SK-N-MC (cell line): ENCODE measurements around the gene CACNA1F.

Experiments used
- EZH2 ChIP-seq: fragments of 200-600 bp; sonication (generic); IDR thresholded peaks from one replicate; pipeline ENCODE4 v1.6.1; 2017; ENCODE audit warnings: antibody characterized with exemption
- FOXP2 ChIP-seq: optimal IDR thresholded peaks from 2 replicates; pipeline ENCODE3; 2011; ENCODE audit warnings: mild to moderate bottlenecking, moderate library complexity; ENCODE audit not compliant: insufficient read depth; ENCODE audit errors: extremely low read length, control extremely low read depth
- POLR2AphosphoS5 ChIP-seq: IDR thresholded peaks from 2 replicates; pipeline ENCODE4 v1.6.1; 2012; ENCODE audit warnings: mild to moderate bottlenecking, low read depth, low read length, borderline replicate concordance

DNA sequence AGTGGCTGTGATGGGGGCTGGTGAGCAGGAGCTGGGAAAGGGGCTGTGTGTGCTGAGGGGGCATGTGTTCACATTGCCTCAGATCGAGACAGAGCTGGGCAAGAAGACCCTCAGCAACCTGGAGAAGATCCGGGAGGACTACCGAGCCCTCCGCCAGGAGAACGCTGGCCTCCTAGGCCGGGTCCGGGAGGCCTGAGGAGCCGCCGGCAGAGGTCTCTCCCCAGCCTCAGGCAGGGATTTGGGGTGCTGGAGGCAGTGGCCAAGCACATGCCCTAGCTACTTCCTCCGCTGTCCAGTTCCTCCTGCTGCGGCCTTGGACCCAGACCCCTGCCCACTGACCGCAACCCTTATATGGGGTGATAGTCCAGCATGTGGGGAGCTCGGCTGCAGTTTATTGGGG, 16.9 kb upstream of the CACNA1F start:
- TF ChIP-seq POLR2AphosphoS5 (no peak), EZH2 (no peak), FOXP2 (no peak)
